Daoy (cell line): ENCODE results near the gene HEY2. TPM values are rescaled to one million over a fixed set of nuclear protein-coding genes. Genes with fewer than 3 reads are reported as not detected.

Experiments used
- DNase-seq: peaks from one replicate; pipeline ENCODE4 v3.0.0-alpha.2; 2015; ENCODE audit warnings: low read depth
- total RNA-seq: library from RNA; depleted of rRNA; stranded (reverse); fragments of >200 nt; shearing (Covaris generic); gene quantifications from 2 replicates; pipeline ENCODE4 v1.2.3, GENCODE V29; 2014

HEY2 gene
- total RNA-seq, 1 experiment from 2014 or later: 1.2 TPM

DNA sequence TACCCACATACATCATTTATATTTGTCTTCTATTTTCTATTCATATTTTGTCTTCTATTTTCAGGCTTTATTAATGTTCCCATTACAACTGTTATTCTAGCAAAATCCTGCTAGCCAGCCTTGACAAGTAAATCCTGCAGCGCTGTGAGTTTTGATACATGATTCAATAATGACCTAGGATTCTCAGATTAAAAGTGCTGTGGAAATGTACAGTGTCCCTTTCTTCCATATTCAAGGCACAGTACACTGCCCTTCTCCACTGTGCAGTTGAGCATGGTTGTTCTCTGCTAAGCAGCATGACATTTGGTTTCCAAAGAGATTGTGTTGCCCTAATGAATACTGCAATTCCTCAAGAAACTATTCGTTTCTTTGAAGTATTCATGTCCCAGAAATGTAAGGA is 5.8 kb upstream of the HEY2 start:
- no peak for DNase-seq

DNA sequence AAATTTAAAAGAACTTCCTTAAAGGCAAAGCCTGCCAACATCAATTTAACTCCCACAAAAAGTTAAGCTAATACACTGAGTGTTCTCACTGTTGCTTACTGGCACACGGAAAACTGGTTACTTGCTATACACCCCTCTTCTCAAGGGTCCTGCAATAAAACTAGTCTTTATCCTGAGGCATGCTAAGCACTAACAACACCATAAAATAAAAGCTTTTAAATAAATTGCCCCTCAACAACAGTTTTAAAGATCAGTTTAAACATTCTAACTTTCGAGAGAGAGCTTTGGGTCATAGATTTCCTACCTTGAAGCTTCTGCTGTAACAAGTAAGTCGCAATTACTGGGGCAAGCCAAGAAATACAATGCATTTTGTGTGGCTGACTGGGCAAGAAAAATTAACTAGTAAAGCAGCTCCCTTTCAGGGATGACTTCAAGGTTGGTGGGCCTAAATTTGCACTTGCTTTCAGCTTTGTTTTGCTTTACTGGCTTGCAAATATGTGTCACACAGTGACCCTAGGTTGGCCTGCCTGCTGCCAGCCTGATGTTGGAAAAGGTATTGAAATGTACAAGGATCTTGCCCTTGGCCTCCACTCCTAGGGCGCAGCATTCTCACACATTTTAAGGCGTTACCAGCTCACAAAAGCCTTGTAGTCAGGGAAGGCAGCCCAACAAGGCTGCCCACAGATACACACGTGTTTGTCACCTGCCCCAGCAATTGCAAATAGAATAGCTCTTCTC is 4.0 kb upstream of the HEY2 start:
- DNase-seq: no peak

DNA sequence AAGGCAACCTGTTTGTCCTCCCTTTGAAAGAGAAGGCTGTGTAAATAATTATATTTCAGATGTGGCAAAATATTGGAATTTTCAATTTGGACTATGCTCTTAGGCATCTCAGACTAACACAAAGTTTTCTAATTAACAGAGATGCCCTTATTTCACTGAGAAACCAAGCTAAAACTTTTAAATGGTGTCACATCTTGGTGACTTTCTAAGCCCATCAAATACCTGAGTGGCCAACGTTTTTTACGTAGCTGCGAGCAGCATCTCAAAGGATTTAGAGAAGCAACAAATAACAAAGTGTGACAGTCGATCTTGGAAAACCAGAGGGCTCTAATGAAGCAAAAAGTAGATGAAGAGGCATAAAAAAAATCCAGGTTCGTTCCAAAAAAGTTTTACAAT is 3.4 kb upstream of the HEY2 start:
- DNase-seq: no peak

DNA sequence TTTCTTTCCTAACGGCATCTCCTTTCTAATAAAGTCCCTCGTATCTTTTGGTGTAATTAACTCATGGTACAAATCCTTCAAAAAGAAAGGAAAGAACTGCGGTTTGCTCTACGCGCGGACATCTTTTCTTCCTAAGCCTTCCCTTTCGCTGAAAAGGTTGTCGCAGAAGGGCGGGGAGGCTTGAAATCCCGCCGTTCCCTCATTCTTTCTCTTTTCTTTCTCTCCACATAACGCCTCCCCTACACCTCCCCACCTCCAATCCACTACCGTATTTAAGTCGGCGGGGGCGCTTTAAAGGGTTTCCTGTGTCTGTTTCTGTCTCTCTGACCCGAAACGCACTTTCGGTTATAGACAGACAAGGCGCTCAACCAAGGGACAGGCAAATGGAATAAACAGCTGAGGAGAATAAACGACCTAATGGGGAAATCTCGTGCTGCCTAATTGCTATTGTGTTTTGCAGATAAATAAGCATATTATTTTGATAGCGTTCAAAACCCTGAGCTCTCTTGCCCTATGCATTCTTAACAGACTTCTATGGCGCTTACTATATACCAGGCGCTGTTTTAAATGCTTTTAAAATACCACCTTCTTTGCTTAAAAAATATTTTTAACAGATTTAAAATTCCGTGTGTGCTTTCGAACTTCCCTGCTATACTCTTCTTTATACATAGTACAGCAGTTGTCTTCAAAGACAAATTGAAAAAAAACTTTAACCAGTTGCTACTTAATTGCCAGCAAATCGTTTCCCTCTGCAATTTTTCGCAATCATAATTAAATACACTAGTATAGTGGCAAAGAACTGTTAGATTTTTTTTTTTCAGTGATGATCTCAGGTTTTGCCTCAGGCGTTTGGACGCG is 2.5 kb upstream of the HEY2 start:
- peak; percentile 87 for DNase-seq

DNA sequence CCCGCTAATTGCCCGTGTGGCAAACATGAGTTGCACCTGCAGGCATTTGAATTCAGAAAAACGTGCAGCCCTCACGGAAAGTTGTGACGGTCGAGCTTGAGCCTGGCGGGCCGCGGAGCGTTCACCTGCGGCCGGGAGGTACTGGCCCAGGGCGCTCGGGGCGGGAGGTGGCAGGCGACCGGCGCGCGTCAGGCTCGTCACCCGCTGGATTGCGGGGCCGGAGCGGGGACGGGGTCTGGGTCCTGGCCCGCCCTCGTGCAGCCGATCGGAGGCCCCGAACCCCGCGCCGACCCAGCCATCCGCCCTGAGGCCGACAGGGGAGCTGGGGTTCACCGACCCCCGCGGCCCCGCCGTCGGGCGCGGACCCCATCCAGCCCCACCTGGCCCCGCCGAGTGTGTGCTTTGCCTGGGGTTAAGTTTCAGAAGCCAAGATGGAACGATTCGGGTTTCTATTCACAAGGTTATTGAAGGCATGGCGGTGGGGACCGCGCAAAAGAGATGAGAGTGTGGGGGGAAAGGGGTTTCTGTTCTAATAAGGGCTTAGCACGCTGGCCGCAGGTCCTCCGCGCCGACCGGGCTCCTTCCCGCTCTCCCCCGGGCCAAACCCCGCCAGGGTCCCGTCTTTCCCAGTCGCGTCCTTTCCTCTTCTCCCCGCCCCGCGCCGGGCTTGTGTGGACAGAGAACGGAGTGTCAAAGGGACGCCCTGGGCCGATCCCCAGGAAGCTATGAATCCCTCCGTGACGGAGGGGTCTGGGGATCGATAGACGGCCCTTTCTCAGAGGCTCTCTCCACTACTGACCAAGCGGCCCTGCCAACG is 1.6 kb upstream of the HEY2 start:
- peak; percentile 64 for DNase-seq

DNA sequence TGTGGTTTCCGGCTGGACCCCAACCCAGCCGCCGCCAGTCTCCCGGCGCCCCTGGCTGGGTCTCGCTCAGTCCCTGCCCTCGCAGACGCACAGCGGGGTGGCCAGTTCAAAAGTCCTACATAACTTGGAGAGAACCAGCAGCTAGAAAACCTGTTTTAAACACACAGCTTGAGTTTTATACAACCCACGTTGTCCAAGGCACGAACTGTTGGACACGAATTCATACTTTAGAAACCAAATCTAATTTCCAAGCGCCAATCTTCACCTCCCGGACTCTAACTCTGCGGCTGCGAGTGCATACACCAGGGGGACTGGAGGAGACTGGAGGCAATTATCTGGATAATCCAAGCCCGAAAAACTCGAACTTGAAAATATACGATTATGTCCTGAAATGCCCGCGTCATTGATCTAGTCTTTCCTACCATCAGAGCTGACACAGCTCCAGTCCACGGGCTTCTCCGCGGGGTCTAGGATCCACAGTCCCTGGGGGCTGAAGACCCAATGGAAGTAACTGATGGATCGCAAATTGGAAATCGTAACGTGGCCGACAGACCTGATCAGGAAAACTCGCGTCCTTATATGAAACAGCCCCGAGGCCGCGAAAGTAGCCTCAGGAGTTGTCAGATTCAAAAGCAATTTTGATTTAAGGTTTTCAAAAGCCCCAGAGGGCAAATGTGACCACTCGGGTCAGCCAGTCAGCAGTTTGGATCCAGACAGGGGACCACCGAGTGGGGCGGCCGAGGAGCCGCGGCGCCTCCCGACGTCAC is 843 bp upstream of the HEY2 start:
- peak; percentile 52 for DNase-seq

DNA sequence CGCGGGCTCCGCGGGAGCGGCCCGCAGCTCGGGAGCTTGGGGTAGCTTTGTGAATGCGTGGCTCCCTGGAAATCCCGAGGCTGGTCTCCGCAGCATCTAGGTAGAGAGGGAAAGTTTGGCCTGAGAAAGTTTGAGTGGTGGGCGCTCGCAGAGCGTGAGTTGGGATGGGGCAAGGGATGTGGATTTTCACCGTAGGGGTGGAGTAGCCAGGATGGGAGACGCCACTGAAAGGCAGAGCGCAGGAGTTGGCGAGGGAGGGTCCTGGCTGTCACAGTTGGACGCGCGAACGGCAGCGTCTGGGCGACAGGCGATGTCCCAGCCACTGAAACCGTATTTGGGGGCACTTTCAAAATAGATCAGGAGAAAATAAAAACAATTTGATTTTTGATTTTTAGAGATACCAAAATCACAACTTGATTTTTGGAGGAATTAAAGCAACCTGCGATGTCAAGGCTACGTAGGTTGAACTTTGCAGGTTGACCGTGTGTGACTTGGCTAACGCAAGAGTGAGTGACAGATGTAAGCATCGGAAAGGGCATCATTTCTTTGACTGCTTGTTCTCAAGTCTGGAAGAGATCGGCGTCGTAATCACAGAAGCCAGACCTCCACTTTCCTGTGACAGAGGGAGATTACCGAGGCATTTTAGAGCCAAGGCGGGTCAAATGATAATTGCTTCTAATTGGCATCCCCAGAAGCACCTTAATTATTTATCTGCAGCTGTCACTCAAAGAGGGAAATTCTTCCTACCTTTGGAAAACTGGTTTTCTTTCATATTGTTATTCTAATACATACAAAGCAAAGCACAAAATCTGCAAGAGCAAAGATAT is 646 bp downstream of the HEY2 start:
- peak; percentile 37 for DNase-seq

DNA sequence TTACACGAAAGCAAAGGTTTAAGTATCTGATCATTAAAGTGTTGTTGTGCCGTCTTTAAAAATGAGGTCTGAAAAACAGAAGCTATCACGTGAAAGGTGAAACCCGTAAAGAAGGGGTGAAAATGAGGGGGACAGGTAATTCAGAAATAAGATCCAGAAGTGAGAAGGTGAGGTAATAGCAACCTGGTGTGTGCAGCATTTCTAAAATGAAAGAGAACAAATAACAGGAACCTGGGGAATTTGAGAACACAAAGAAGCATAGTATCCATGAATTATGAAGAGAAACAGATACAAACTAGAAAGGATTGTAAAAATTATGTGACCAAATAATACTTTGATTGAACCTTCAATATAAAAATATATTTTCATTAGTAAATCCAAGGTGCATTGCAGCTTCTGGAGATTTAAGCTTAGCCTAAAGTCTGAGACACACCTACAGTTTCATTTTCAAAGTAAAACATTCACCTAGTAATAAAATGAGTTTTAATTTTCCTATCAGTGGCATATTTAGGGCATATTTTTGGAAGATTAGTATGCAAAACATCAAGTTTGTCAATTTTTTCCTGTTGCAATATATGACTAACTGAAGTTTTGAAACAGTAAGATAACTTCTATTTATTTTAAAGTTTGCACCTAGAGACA is 1.4 kb downstream of the HEY2 start:
- DNase-seq: no peak

DNA sequence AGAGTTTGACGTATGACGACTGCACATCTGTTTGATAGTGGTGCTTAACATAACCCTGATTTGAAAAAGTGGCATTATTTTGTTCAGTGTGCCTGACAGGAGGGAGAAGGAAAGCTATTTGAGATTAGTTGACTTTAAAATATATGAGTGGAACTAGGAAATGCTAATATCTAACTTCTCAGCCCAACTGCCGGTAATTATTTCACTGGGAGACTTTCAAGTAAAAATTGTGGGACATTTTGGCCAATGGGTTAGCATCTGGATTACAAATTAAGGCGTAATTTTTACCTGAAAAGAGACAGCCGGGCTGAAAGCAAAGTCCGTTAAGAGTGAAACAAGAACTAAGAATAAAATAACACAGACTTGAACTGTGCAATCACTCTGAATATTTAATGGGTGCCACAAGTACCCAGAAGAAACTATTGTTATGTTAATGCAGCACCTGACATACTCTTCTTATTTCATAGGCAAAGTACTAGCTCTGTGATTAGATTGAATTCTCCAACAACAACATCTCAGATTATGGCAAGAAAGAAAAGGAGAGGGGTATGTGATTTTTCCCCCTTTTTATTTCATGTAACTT is 2.0 kb downstream of the HEY2 start:
- no peak for DNase-seq

DNA sequence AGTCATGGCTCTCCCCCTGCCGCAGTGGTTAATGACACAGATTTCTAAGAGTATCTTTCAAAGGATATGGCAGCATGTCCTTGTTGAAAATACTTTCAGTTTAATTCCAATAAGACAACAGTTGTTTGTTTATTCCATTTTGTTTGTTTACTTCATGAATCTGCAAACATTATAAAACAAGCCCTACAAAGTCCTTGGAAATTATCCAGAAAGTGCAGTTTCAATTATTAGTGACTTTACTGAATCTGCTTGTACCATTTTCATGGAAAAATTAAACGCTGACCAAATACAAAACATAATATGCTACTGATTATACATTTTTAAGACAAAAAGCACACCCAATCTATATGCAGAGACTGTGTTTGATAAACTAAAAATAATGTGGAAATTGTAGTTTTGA is 3.3 kb downstream of the HEY2 start:
- DNase-seq: no peak

DNA sequence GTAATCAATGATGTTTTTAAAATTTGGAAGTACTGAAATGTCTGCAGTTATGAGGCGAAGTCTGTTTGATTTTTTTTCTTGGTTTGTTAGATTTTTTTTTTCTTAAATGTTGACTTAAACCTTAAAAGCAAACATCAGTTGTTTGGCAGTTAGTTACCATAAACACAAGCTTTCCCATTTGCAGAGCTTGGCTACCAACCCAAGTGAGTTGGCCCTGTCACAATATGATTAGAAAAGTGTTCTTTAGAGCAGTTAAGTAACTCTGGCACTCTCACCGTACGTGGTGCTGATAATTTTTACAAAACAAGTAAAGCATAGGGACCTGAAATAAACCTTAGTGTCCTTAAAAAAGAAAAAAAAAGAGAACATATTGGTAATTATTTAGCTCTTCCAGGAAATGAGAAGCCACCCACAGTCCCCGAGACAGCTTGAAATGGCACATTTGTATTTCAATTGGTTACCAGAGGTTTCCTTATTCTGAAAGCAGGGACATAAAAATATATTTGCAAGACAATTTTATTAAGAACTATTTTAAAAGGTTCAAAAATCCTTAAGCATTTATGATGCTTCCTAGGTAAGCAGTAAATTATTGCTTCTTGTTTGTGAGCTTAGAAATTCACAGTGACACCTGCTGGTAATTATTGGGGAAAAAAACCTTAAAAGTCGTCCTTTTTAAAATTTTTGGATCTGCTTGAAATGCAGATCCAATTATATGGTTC is 3.9 kb downstream of the HEY2 start:
- DNase-seq: no peak

DNA sequence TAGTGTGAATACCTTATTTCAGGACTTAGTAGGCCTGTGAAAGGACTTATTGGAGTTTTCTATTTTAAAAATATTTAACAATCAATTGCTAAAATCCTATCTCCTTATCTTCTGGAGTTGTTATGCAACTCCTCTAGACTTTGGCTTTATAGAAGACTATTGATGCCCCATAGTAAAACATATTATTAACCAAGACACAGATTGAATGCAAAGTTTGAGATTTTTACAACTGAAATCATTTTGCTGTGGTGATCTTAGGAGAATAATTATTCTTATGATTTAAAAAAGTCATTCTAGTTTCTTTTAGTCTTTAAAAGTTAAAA is 4.5 kb downstream of the HEY2 start:
- DNase-seq: no peak

DNA sequence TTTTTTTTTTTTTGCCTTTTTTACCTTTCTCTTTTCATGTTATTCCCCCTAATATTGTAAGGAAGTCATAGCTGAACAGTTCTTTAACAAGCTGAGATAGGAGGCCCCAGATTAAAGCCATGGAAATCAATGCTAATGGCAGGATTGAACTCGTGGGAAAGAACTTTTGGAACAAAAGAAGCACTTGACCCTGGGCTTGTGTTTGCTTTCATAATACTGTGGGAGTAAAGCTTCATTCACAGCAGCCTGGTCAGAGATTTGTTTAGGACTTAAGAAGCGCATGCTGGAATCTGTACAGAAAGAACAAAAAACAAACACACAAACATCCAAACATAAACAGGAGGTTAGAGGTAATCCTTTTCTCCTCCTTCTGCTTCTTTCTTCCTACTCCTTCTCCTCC is 5.1 kb downstream of the HEY2 start:
- no peak for DNase-seq

DNA sequence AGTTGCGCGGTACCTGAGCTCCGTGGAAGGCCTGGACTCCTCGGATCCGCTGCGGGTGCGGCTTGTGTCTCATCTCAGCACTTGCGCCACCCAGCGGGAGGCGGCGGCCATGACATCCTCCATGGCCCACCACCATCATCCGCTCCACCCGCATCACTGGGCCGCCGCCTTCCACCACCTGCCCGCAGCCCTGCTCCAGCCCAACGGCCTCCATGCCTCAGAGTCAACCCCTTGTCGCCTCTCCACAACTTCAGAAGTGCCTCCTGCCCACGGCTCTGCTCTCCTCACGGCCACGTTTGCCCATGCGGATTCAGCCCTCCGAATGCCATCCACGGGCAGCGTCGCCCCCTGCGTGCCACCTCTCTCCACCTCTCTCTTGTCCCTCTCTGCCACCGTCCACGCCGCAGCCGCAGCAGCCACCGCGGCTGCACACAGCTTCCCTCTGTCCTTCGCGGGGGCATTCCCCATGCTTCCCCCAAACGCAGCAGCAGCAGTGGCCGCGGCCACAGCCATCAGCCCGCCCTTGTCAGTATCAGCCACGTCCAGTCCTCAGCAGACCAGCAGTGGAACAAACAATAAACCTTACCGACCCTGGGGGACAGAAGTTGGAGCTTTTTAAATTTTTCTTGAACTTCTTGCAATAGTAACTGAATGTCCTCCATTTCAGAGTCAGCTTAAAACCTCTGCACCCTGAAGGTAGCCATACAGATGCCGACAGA is 9.9 kb downstream of the HEY2 start:
- no peak for DNase-seq

DNA sequence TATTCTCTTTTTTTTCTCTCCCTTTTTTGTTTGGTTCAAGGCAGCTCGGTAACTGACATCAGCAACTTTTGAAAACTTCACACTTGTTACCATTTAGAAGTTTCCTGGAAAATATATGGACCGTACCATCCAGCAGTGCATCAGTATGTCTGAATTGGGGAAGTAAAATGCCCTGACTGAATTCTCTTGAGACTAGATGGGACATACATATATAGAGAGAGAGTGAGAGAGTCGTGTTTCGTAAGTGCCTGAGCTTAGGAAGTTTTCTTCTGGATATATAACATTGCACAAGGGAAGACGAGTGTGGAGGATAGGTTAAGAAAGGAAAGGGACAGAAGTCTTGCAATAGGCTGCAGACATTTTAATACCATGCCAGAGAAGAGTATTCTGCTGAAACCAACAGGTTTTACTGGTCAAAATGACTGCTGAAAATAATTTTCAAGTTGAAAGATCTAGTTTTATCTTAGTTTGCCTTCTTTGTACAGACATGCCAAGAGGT is 10.6 kb downstream of the HEY2 start:
- no peak for DNase-seq

DNA sequence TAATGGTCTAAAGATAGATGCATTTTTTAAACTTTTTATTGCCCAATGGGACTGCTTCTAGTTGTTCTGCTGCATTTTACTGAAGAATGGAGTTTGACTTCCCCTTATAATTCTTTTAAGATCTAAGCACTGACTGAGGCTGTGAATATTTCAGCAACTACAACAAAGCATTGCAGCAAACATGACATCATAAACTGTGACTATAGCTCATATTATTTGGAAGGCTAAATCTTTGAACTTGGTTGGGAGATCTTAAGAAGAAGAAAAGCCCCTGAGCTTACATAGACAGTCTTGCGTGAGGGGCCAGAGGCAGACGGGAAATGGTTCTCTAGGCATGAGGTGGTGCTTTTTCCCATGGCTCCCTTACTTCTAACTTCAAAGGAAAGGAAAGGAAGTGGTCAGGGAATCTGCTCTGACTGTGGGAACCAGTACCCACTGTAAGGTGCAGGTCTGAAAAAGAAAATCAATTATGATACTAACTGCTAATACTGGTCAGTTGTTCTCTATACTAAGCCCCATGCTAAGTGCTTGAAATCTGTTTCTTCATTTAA is 14.8 kb downstream of the HEY2 start:
- DNase-seq: no peak

DNA sequence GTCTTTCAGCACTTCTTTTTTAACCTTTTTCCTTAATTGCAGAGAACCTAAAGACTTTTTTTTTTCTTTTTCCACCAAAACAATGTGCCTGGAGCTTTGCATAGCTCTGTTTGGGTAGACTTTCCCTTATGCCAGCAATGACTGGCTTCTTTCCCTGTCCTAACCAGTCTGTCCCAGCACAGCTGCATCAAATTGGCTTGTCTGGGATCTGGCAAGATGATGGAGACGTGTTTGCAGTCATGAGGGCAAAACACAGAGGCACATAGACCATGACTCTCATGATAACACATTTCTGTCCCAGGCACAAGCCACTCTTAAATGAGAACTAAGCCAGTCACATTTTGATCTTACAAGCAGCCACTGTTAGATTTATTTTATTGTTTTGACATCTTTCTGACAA is 16.5 kb downstream of the HEY2 start:
- DNase-seq: no peak

DNA sequence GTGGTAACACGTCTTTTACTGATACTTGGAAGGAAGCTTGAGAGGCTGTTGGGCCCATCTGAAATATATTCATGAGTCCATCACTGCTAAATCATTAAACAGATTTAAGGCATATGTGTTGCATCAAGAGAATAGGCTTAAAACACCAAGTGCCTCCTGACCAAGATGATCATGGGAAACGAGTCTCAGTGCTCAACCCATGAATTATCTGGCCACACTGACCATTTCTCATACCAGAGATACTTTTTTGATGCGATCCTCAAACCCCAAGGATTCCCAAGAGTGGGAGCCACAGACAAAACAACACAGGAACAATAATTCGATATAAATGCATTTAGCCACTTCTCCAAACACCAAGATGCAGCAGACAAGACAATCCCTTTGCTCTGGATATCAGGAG is 17.2 kb downstream of the HEY2 start:
- no peak for DNase-seq
